Measurements from ENCODE around the gene RYR3. TPM values are rescaled to one million over a fixed set of nuclear protein-coding genes. Genes with fewer than 3 reads are reported as not detected.

RYR3 gene
- total RNA-seq, 1 donor from 2014 or later = 0.02 TPM

- DNase-seq (no peak), ATAC-seq (no peak)
- intact Hi-C loops (cut with micrococcal nuclease) = no loop called here
Observed at GRCh38 chr15:33822479-33822878, 511.7 kb downstream of the RYR3 start.

GRCh38 chr15:33823119-33823518, 512.4 kb downstream of the RYR3 start:
- intact Hi-C loops (cut with micrococcal nuclease) = no loop called here
- DNase-seq (no peak), ATAC-seq (no peak)

GRCh38 chr15:33825453-33825852, 514.7 kb downstream of the RYR3 start:
- DNase-seq (no peak), ATAC-seq (no peak)
- intact Hi-C loops (cut with micrococcal nuclease) = no loop called here

GRCh38 chr15:33826201-33826600, 515.4 kb downstream of the RYR3 start:
- DNase-seq (no peak), ATAC-seq (no peak)
- intact Hi-C loops (cut with micrococcal nuclease) = no loop called here

GRCh38 chr15:33830351-33830750, 519.6 kb downstream of the RYR3 start:
- intact Hi-C loops (cut with micrococcal nuclease) = no loop called here
- DNase-seq (no peak), ATAC-seq (no peak)

- intact Hi-C loops (cut with micrococcal nuclease) = no loop called here
- ATAC-seq (no peak), DNase-seq (no peak)
Observed at GRCh38 chr15:33831646-33832045, 520.9 kb downstream of the RYR3 start.

GRCh38 chr15:33834892-33835743, 524.4 kb downstream of the RYR3 start:
- DNase-seq (no peak), ATAC-seq (no peak)
- intact Hi-C loops (cut with micrococcal nuclease) = no loop called here

GRCh38 chr15:33837294-33837693, 526.5 kb downstream of the RYR3 start:
- intact Hi-C loops (cut with micrococcal nuclease) = no loop called here
- ATAC-seq (no peak), DNase-seq (no peak)

GRCh38 chr15:33839540-33839939, 528.8 kb downstream of the RYR3 start:
- DNase-seq = no peak
- no peak for ATAC-seq
- intact Hi-C loops (cut with micrococcal nuclease) = no loop called here

- intact Hi-C loops (cut with micrococcal nuclease) = no loop called here
- DNase-seq (no peak), ATAC-seq (no peak)
Observed at GRCh38 chr15:33840615-33841014, 529.8 kb downstream of the RYR3 start.

GRCh38 chr15:33844186-33844585, 533.4 kb downstream of the RYR3 start:
- intact Hi-C loops (cut with micrococcal nuclease) = no loop called here
- DNase-seq (no peak), ATAC-seq (no peak)

GRCh38 chr15:33844597-33844996, 533.8 kb downstream of the RYR3 start:
- ATAC-seq = no peak

GRCh38 chr15:33846142-33846541, 535.4 kb downstream of the RYR3 start:
- intact Hi-C loops (cut with micrococcal nuclease) = no loop called here
- ATAC-seq = no peak
- DNase-seq = no peak

More at GRCh38 chr15:33844597-33844996, 533.8 kb downstream of the RYR3 start:
- no peak for DNase-seq
- intact Hi-C loops (cut with micrococcal nuclease) = no loop called here

GRCh38 chr15:33846862-33847261, 536.1 kb downstream of the RYR3 start:
- intact Hi-C loops (cut with micrococcal nuclease) = no loop called here
- DNase-seq (no peak), ATAC-seq (no peak)

GRCh38 chr15:33848011-33848410, 537.2 kb downstream of the RYR3 start:
- no peak for ATAC-seq
- intact Hi-C loops (cut with micrococcal nuclease) = no loop called here
- no peak for DNase-seq

GRCh38 chr15:33851079-33851478, 540.3 kb downstream of the RYR3 start:
- DNase-seq = no peak
- intact Hi-C loops (cut with micrococcal nuclease) = no loop called here
- no peak for ATAC-seq

- intact Hi-C loops (cut with micrococcal nuclease) = no loop called here
- no peak for ATAC-seq
- no peak for DNase-seq
Observed at GRCh38 chr15:33852094-33852493, 541.3 kb downstream of the RYR3 start.

GRCh38 chr15:33852570-33852969, 541.8 kb downstream of the RYR3 start:
- no peak for ATAC-seq
- intact Hi-C loops (cut with micrococcal nuclease) = no loop called here
- DNase-seq = no peak

- ATAC-seq (no peak), DNase-seq (no peak)
- intact Hi-C loops (cut with micrococcal nuclease) = no loop called here
Observed at GRCh38 chr15:33857726-33858125, 547.0 kb downstream of the RYR3 start.

GRCh38 chr15:33858836-33859235, 548.1 kb downstream of the RYR3 start:
- no peak for DNase-seq
- no peak for ATAC-seq
- intact Hi-C loops (cut with micrococcal nuclease) = no loop called here

GRCh38 chr15:33859992-33860545, 549.3 kb downstream of the RYR3 start:
- ATAC-seq (no peak), DNase-seq (no peak)
- intact Hi-C loops (cut with micrococcal nuclease) = no loop called here
